K562 (cell line): ENCODE results near the gene TRIO. TPM values are rescaled to one million over a fixed set of nuclear protein-coding genes. Genes with fewer than 3 reads are reported as not detected.
A peak's percentile ranks its signal among the peaks of the same experiment; 100 is the strongest.

Source experiments
- ATAC-seq: fragments of 200-7000 bp; cut with Tn5 transposase; 3 replicates; pipeline ENCODE4 v1.9.1; 2020; ENCODE audit warnings: moderate library complexity
- BruUV-seq: library from RNA; stranded (reverse); fragments of 400-500 nt; replicated peaks from 2 replicates; lab custom pipeline; 2021; lab: Mats Ljungman, UMichigan
- CTCF ChIA-PET: fragments of 300-600 bp; formaldehyde crosslinking; extraction: SDS; loops from one replicate; lab custom pipeline; 2021; ENCODE audit warnings: low intra/inter-chr PET ratio; lab: Yijun Ruan, JAX
- POLR2A ChIA-PET: fragments of 300-600, 350-650 bp; sonication (Branson Sonifier 250); formaldehyde crosslinking; extraction: SDS; loops from one replicate; lab custom pipeline; 2021; ENCODE audit warnings: antibody characterized with exemption, inconsistent platforms; lab: Yijun Ruan, JAX
- DNase-seq, 4 experiments: peaks; one replicate each; pipeline versions ENCODE4 v3.0.0 to v3.0.0-alpha.2; 2011 to 2018; ENCODE audit warnings: low spot score in 3 of 4, mixed read lengths in 3 of 4; ENCODE audit errors: extremely low read depth in 1 of 4
- FAIRE-seq: peaks from 2 replicates; lab custom pipeline; 2011; peaks lifted over from hg19 to GRCh38; lab: Jason Lieb, UNC
- H2AFZ ChIP-seq: 2 replicates; pipeline ENCODE4 v1.6.0; 2011; ENCODE audit warnings: low read depth, low read length, control low read depth, inconsistent platforms
- H3K27ac ChIP-seq: fragments of 200-600 bp; 3 replicates; pipeline ENCODE4 v1.8.0; 2011; ENCODE audit warnings: low read depth, mild to moderate bottlenecking, control low read depth, inconsistent platforms, low read length, moderate library complexity, mixed read lengths; ENCODE audit errors: extremely low read depth
- H3K27me3 ChIP-seq, 2 experiments: fragments of 300-600 bp in 1 of 2; 2 replicates in 1 of 2; 3 replicates in 1 of 2; pipeline versions ENCODE4 v1.6.0 to v1.8.0; 2011; ENCODE audit warnings: inconsistent platforms in 2 of 2, low read length in 2 of 2, mild to moderate bottlenecking in 1 of 2, mixed read lengths in 1 of 2, moderate library complexity in 1 of 2; ENCODE audit not compliant: control insufficient read depth in 2 of 2, insufficient read depth in 2 of 2
- H3K36me3 ChIP-seq: fragments of 300-600 bp; 3 replicates; pipeline ENCODE4 v1.8.0; 2011; ENCODE audit warnings: mild to moderate bottlenecking, low read length, inconsistent platforms; ENCODE audit not compliant: control insufficient read depth, insufficient read depth
- H3K4me1 ChIP-seq, 2 experiments: fragments of 200-600 bp in 1 of 2; replicated peaks in 1 of 2; 2 replicates in 1 of 2; 3 replicates in 1 of 2; pipeline versions ENCODE4 v1.5.1 to v1.8.0; 2011; ENCODE audit warnings: inconsistent platforms in 2 of 2, low read length in 2 of 2, mild to moderate bottlenecking in 1 of 2, mixed read lengths in 1 of 2, moderate library complexity in 1 of 2; ENCODE audit not compliant: control insufficient read depth in 2 of 2, insufficient read depth in 2 of 2
- H3K4me2 ChIP-seq: 2 replicates; pipeline ENCODE4 v1.6.1; 2011; ENCODE audit warnings: low read length, control low read depth, inconsistent platforms, mixed read lengths; ENCODE audit not compliant: insufficient read depth
- H3K4me3 ChIP-seq: fragments of 200-600 bp; sonication (generic), shearing (Covaris generic); 2 replicates; pipeline ENCODE4 v1.5.1; 2016; ENCODE audit warnings: control low read depth, inconsistent platforms
- H3K79me2 ChIP-seq: fragments of 200-600 bp; 3 replicates; pipeline ENCODE4 v1.8.0; 2011; ENCODE audit warnings: low read length, inconsistent platforms; ENCODE audit not compliant: control insufficient read depth, insufficient read depth
- H3K9ac ChIP-seq, 2 experiments: 2 replicates each; pipeline versions ENCODE4 v1.6.0 to v1.6.1; 2011; ENCODE audit warnings: low read depth in 2 of 2, low read length in 2 of 2, control low read depth in 1 of 2, inconsistent platforms in 1 of 2, mild to moderate bottlenecking in 1 of 2, mixed read lengths in 1 of 2; ENCODE audit not compliant: insufficient read depth in 1 of 2
- H3K9me1 ChIP-seq: one replicate; pipeline ENCODE4 v1.6.0; 2011; ENCODE audit warnings: inconsistent platforms, mild to moderate bottlenecking, low read length, moderate library complexity; ENCODE audit not compliant: control insufficient read depth, insufficient read depth
- H3K9me3 ChIP-seq: replicated peaks from 2 replicates; pipeline ENCODE4 v1.5.1; 2011; ENCODE audit warnings: low read depth, low read length, inconsistent platforms; ENCODE audit not compliant: control insufficient read depth, insufficient read depth
- H4K20me1 ChIP-seq: replicated peaks from 2 replicates; pipeline ENCODE4 v1.6.1; 2011; ENCODE audit warnings: low read length, inconsistent platforms, mixed read lengths; ENCODE audit not compliant: control insufficient read depth, insufficient read depth
- ARID2 ChIP-seq: fragments of 450-650 bp; IDR thresholded peaks from 2 replicates; pipeline ENCODE4 v1.6.1; 2017; ENCODE audit warnings: antibody characterized with exemption, mild to moderate bottlenecking
- FOXA3 ChIP-seq, 2 experiments: fragments of 450-650 bp in 1 of 2; sonication (generic) in 1 of 2; formaldehyde crosslinking; IDR thresholded peaks in 1 of 2; conservative IDR thresholded peaks in 1 of 2; 2 replicates each; pipeline versions ENCODE4 v1.4.0 to v1.8.0; 2020 to 2022; ENCODE audit warnings: mild to moderate bottlenecking in 2 of 2, missing genetic modification reagents in 1 of 2
- MEIS2 ChIP-seq: fragments of 450-650 bp; IDR thresholded peaks from 2 replicates; pipeline ENCODE4 v1.6.1; 2014; ENCODE audit warnings: mild to moderate bottlenecking; ENCODE audit not compliant: partially characterized antibody
- PKNOX1 ChIP-seq: fragments of 450-650 bp; IDR thresholded peaks from 2 replicates; pipeline ENCODE4 v1.6.1; 2016
- POLR3A ChIP-seq: IDR thresholded peaks from 2 replicates; pipeline ENCODE4 v1.6.1; 2011; ENCODE audit warnings: borderline replicate concordance, mild to moderate bottlenecking, moderate library complexity; ENCODE audit not compliant: insufficient read length, insufficient read depth; ENCODE audit errors: extremely low read depth
- PYGO2 ChIP-seq: fragments of 450-650 bp; IDR thresholded peaks from 2 replicates; pipeline ENCODE4 v1.6.1; 2016; ENCODE audit warnings: mild to moderate bottlenecking, missing genetic modification characterization, moderate library complexity, missing compliant biosample characterization
- ZBTB34 ChIP-seq: fragments of 250-450 bp; sonication (Bioruptor Pico); IDR thresholded peaks from 2 replicates; pipeline ENCODE4 v1.8.0; 2021; ENCODE audit warnings: mild to moderate bottlenecking, moderate library complexity
- ZNF217 ChIP-seq: sonication (generic); formaldehyde crosslinking; IDR thresholded peaks from 2 replicates; pipeline ENCODE4 v1.8.0; 2022; ENCODE audit warnings: mild to moderate bottlenecking, missing genetic modification reagents
- WGBS: fragments of 100-300 bp; shearing (Covaris generic); methylation state at CpG from one replicate; pipeline ENCODE4 v1.1.6; 2016; ENCODE audit warnings: low coverage, mixed read lengths; ENCODE audit not compliant: insufficient coverage; ENCODE audit errors: missing lambda C conversion rate; 5-methylcytosine and 5-hydroxymethylcytosine counted together
- in situ Hi-C: fragments of 300-500 bp; cut with MboI; formaldehyde crosslinking; loops from 4 replicates; pipeline ENCODE4 v1.15.0; 2018; ENCODE audit warnings: inconsistent platforms, mixed read lengths
- intact Hi-C: fragments of 100-400 bp; cut with micrococcal nuclease; formaldehyde crosslinking; loops from 2 replicates; pipeline ENCODE4 v1.14.2; 2022
- polyA plus RNA-seq, 8 experiments: library from polyadenylated mRNA; depleted of rRNA in 4 of 8; stranded (reverse) in 5 of 8; unstranded in 3 of 8; fragments of >200 nt; fragmentation: Nextera tagmentation in 2 of 8; fragmentation: Illumina TruSeq in 1 of 8; extraction: Ambion mirVana in 2 of 8; extraction: Trizol in 1 of 8; gene quantifications; 2 replicates each; pipeline versions ENCODE4 v1.2.1 to v1.2.3, GENCODE V29; 2011 to 2014; ENCODE audit warnings: inconsistent platforms in 1 of 8, missing spikeins in 1 of 8
- total RNA-seq, 7 experiments: library from RNA; depleted of rRNA in 6 of 7; stranded (reverse); fragments of >200 nt in 6 of 7; fragmentation: Illumina TruSeq in 2 of 7; extraction: Trizol in 2 of 7; gene quantifications; 2 replicates each; pipeline versions ENCODE4 v1.2.1 to v1.2.3, GENCODE V29; 2011 to 2021; ENCODE audit warnings: low replicate concordance in 1 of 7
- TF ChIP-seq, protein P1 (sequence below): IDR thresholded peaks from 2 replicates; pipeline ENCODE4 v1.6.1; 2012; ENCODE audit warnings: low read depth, low read length, improper control_type of control experiment, borderline replicate concordance

The TRIO gene
- total and polyA plus RNA-seq, 9 of the 15 experiments (the other 6 are each of a cell fraction or from before 2014, with no cell fraction given), result 0.24 to 5.0 (median 1.1) TPM

DNA sequence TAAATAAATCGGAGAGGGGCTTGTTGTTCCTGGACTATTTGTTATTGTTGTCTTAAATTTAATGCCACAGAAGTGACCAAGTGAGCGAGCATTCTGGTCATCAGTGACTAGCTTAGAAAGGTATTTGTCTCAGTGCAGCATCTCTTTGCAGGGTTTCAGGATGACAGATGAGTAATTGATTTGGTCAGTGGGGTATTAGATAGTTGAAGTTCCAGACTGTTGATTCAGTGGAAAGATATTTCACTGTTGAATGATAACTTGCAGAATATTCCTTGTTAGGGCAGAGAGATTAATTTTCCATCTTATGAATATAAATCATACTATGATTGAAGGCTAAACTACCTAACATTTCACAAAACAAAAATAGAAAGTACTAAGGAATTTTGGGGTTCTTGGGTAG is 122.4 kb downstream of the TRIO start:
- no peaks in the 10 kb centered on the region for H3K9me1 ChIP-seq
- no peak for TF ChIP-seq ARID2
- no peak for TF ChIP-seq ZNF217 (CRISPR knock-in tag)
- TF ChIP-seq POLR3A, result no peak
- TF ChIP-seq FOXA3 (CRISPR knock-in tag; conservative IDR thresholded peaks at IDR 0.05 in 1 of 2, IDR thresholded peaks at IDR 0.05 in 1 of 2), result no peak
- TF ChIP-seq, protein P1, sequence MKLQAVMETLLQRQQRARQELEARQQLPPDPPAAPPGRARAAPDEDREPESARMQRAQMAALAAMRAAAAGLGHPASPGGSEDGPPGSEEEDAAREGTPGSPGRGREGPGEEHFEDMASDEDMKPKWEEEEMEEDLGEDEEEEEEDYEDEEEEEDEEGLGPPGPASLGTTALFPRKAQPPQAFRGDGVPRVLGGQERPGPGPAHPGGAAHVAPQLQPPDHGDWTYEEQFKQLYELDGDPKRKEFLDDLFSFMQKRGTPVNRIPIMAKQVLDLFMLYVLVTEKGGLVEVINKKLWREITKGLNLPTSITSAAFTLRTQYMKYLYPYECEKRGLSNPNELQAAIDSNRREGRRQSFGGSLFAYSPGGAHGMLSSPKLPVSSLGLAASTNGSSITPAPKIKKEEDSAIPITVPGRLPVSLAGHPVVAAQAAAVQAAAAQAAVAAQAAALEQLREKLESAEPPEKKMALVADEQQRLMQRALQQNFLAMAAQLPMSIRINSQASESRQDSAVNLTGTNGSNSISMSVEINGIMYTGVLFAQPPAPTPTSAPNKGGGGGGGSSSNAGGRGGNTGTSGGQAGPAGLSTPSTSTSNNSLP, result no peak
- TF ChIP-seq ZBTB34, result no peak
- TF ChIP-seq PKNOX1, result 0 out of 2 replicates have a peak, but pooled peaks have one; percentile 8
- TF ChIP-seq MEIS2, result peak; percentile 40
- TF ChIP-seq PYGO2 (tag), result no peak
- H3K9ac ChIP-seq, result peak overlapping the region in 1 of 2 experiments; percentile 52; a peak in 1 of 4 replicates
- H2AFZ ChIP-seq, result peak overlapping the region; percentile 29; the same call in 1 of the 2 replicates
- no peaks in the 10 kb centered on the region for H4K20me1 ChIP-seq
- FAIRE-seq, result peak; percentile 48
- intact Hi-C loops (no loop called here), in situ Hi-C loops (no loop called here)
- no peak overlapping the region for H3K4me2 ChIP-seq
- BruUV-seq, result no TSS peak
- whole genome bisulfite sequencing, result 32% methylated on average over 2 of the region's 2 CpGs
- ATAC-seq, result no peak
- CTCF ChIA-PET, result no interaction called here
- H3K27ac ChIP-seq, result no peak overlapping the region
- no peaks in the 10 kb centered on the region for H3K9me3 ChIP-seq
- no peaks in the 10 kb centered on the region for H3K36me3 ChIP-seq
- POLR2A ChIA-PET, result no interaction called here
- no peak overlapping the region for H3K4me3 ChIP-seq
- no peaks in the 10 kb centered on the region for H3K79me2 ChIP-seq
- no peak for DNase-seq
- no peaks in the 10 kb centered on the region for H3K27me3 ChIP-seq
- H3K4me1 ChIP-seq, result peaks cover 20 to 33% of the 10 kb centered on the region in 2 experiments; a peak in 4 of 5 replicates
